GM23248 (cell line): ENCODE data around the gene C22orf39.

Source experiments
- EZH2 ChIP-seq: fragments of 200-600 bp; sonication (generic); IDR thresholded peaks from 2 replicates; pipeline ENCODE4 v1.6.1; 2018; ENCODE audit warnings: antibody characterized with exemption, mild to moderate bottlenecking; ENCODE audit not compliant: insufficient read depth, poor library complexity, severe bottlenecking
- EZH2phosphoT487 ChIP-seq: fragments of 200-600 bp; sonication (generic); IDR thresholded peaks from 2 replicates; pipeline ENCODE4 v1.6.1; 2018; ENCODE audit warnings: antibody characterized with exemption, moderate library complexity, mild to moderate bottlenecking, low read depth; ENCODE audit not compliant: insufficient read depth

GRCh38 chr22:19394274-19395050, 53.0 kb downstream of the C22orf39 start:
- no peak for TF ChIP-seq EZH2
- no peak for TF ChIP-seq EZH2phosphoT487
